Gastroesophageal sphincter (tissue), 3 donors: Measurements from ENCODE around the gene RFC2.

Source experiments
- POLR2A ChIP-seq, 2 donors: fragments of 450-650 bp; IDR thresholded peaks; one replicate each; pipeline ENCODE4 v1.6.1; 2017; ENCODE audit warnings: antibody characterized with exemption in 2 of 2, mild to moderate bottlenecking in 2 of 2, moderate library complexity in 1 of 2
- TF ChIP-seq, protein P1 (sequence below), 4 experiments: fragments of 200-600 bp in 2 of 4; fragments of 450-650 bp in 2 of 4; sonication (generic) in 1 of 4; IDR thresholded peaks; one replicate each; pipeline ENCODE4 v1.5.1; 2017 to 2019; ENCODE audit warnings: antibody characterized with exemption in 4 of 4, mild to moderate bottlenecking in 2 of 4, moderate library complexity in 2 of 4

GRCh38 chr7:74194686-74195085 lies 59.5 kb downstream of the RFC2 start:
- no peak for TF ChIP-seq POLR2A (IDR thresholded peaks at IDR 0.05)
- TF ChIP-seq, protein P1, sequence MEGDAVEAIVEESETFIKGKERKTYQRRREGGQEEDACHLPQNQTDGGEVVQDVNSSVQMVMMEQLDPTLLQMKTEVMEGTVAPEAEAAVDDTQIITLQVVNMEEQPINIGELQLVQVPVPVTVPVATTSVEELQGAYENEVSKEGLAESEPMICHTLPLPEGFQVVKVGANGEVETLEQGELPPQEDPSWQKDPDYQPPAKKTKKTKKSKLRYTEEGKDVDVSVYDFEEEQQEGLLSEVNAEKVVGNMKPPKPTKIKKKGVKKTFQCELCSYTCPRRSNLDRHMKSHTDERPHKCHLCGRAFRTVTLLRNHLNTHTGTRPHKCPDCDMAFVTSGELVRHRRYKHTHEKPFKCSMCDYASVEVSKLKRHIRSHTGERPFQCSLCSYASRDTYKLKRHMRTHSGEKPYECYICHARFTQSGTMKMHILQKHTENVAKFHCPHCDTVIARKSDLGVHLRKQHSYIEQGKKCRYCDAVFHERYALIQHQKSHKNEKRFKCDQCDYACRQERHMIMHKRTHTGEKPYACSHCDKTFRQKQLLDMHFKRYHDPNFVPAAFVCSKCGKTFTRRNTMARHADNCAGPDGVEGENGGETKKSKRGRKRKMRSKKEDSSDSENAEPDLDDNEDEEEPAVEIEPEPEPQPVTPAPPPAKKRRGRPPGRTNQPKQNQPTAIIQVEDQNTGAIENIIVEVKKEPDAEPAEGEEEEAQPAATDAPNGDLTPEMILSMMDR (IDR thresholded peaks at IDR 0.05): no peak
